CD4-positive, alpha-beta T cell treated with Interleukin-4 for 4 hours (primary cell): ENCODE results near the gene RAPGEF2.
"Not testable (repeated sequence)": the region's sequence is repeated elsewhere in the genome, so short reads cannot be mapped to it uniquely, and the experiment has no call there.

Experiments used
- DNase-seq: peaks from one replicate; pipeline ENCODE4 v3.0.0-alpha.2; 2020

The RAPGEF2 gene

GRCh38 chr4:159169404-159170302, 66.8 kb downstream of the RAPGEF2 start:
- DNase-seq = no peak

GRCh38 chr4:159171287-159171686, 68.4 kb downstream of the RAPGEF2 start:
- no peak for DNase-seq

- no peak for DNase-seq
Measured at GRCh38 chr4:159173886-159174285, 71.0 kb downstream of the RAPGEF2 start.

- DNase-seq = no peak
Measured at GRCh38 chr4:159174645-159175084, 71.8 kb downstream of the RAPGEF2 start.

GRCh38 chr4:159175085-159175988, 72.5 kb downstream of the RAPGEF2 start:
- peak; percentile 72 for DNase-seq

- DNase-seq = no peak
Measured at GRCh38 chr4:159175989-159176375, 73.1 kb downstream of the RAPGEF2 start.

GRCh38 chr4:159177265-159178150, 74.6 kb downstream of the RAPGEF2 start:
- no peak for DNase-seq

- DNase-seq = no peak
Measured at GRCh38 chr4:159178151-159178546, 75.3 kb downstream of the RAPGEF2 start.

DNA sequence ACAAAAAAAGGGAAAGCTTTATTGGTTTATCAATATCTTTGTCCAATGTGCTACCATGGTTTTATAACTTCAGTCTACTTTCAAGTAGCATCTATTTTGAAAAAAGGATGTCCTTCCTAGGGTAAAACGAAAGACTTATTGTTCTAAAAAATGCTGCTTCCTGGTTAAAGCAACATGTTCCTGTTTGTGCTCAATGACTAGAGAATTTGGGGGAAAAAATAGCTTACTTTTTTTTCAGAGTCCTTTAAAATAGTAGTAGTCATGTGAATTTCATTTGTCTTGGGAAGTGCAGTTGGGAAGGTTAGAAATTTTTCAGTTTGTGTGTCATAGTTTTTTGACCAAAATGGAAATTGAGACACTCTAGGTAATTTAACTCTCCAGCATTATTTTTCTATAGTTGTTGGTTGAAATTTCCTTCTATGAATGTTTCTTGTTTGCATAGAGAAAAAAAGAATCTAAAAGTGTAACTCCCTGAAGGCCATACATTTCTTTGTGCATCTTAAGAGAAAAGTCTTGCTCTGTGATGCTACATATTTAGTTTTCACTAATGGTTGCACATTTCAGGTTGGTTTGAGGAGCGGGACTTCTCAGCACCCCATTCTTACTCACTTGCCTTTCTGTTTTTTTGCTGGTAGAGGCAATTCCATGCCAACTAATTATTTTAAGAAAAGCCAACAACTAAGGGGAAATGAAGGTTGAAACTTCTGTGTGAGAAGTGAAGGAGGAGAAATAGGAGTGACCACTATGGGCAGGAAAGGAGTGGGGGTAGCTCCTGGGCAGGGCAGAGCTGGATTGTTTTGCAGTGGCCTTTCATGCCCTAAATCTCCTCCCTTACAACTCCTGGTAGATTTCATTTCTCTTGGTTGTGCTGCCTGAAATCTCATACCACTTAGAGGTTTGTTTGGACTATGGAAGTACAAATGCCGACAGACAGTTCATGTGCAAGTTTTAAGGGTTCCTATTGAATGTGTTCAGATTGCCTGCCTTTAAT, 76.4 kb downstream of the RAPGEF2 start:
- no peak for DNase-seq

- DNase-seq = not testable (repeated sequence)
Measured at GRCh38 chr4:159183885-159184605, 81.2 kb downstream of the RAPGEF2 start.

DNA sequence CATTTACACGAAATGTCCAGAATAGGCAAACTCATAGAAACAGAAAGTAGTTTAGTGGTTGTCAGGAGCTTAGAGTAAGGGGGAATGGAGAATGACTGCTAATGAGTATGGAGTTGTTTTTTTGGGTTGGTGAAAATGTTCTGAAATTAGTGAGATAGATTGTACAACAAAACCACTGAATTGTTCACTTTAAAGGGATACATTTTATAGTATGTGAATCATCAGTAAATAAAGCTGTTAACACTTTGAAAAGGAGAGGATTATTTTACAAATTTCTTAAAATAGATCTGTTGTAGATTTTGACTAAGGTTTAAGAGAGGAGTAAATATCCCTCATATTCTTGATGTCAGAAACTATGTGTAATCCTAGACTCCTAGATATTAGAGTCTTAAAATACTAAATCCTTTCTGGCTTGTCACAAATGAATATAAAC, 82.7 kb downstream of the RAPGEF2 start:
- DNase-seq = no peak

DNA sequence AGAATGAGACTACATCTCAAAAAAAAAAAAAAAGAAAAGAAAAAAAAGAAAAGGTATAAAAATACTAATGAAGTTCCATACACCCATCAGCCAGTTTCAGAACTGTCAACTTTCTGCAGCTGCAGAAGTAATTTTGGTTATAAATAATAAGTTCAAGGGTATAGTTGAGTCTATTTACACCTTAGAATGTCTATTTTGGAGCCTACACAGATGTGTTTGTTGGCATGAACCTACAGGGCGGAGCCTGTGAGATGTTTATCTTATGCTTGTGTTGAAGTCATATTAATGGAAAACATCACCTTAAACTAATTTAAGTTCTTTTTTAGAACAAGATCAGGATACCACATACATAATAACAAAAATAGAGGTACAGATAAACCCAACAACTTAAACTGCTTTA, 85.8 kb downstream of the RAPGEF2 start:
- no peak for DNase-seq

DNA sequence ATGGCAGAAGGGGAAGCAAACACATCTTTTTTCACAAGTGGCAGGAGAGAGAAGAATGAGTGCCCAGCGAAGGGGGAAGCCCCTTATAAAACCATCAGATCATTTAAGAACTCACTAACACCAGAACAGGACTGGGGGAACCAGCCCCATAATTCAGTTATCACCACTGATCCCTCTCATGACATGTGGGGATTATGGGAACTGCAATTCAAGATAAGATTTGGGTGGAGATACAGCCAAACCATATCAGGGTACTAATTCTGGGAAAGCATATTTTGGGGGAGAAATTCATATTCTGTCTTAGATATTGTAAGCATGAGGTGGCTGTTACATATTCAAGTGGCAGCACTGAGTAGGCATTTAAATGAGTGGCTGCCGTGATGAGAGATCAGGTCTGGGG, 87.8 kb downstream of the RAPGEF2 start:
- no peak for DNase-seq

DNA sequence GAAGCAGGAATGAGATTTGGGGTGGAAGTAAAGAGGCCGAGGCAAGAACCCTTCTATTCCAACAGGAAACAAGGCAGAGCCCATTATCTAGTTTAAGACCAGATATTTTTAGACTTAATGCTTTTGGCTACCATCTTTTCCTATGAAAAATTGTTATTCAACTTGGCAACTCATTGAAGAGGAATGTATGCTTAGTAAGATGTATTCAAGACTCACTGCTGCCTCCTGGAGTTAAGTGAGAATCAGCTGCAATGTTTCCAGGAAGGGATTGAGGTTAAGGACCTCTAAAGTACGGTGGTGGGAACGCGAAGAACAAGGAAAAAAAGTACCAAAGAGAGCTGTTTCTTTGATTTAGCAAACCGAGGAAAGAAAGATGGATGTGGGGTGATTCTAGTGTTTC, 89.1 kb downstream of the RAPGEF2 start:
- no peak for DNase-seq

- no peak for DNase-seq
Measured at GRCh38 chr4:159193046-159193620, 90.3 kb downstream of the RAPGEF2 start.

- no peak for DNase-seq
Measured at GRCh38 chr4:159195361-159195769, 92.5 kb downstream of the RAPGEF2 start.

GRCh38 chr4:159197260-159197884, 94.5 kb downstream of the RAPGEF2 start:
- DNase-seq = no peak

DNA sequence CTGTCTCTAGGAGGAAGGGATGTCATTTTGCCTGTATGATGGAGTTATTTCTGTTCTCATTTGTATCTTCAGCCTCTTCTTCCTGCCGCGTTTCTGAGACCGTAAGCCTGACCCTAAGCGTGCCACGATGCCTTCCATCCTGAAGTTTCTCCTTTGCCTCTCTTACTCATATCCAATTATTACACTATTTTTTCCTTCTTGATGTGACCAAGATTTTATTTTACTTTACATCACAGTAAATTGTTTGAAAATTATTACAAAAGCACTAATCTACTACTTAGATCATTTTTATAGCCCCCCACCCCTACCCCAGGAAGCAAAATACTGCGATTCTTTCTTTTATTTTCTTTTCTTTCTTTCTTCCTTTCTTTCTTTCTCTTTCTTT, 95.0 kb downstream of the RAPGEF2 start:
- no peak for DNase-seq

GRCh38 chr4:159199826-159200225, 96.9 kb downstream of the RAPGEF2 start:
- no peak for DNase-seq

DNA sequence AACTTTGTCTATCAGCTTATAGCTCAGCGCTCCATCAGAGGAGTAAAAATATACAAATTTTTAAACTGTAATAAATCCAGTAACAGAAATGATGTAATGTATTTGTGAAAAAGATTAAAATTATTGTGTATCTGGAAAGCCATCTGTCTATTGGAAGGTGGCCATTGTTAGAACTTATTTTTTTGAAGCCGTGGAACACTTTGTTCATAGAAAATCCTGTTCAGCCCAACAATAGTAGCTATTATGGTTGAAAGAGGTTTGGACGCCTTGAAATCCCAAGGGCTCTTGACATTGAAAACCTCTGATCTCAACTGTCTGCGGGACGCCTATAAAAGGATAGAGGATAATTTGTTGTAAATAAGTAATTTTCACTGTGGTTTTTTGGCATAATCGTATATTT, 98.3 kb downstream of the RAPGEF2 start:
- no peak for DNase-seq
